DOHH2 (cell line): ENCODE data around the gene VTA1.

ENCODE experiments used
- H3F3A ChIP-seq: fragments of 200-600 bp; sonication (generic), shearing (Covaris generic); 2 replicates; pipeline ENCODE4 v1.6.0; 2016; ENCODE audit warnings: antibody characterized with exemption, mild to moderate bottlenecking; ENCODE audit not compliant: control insufficient read depth, insufficient read depth
- H3K27ac ChIP-seq: fragments of 200-600 bp; sonication (generic); 2 replicates; pipeline ENCODE4 v1.5.1; 2014; ENCODE audit warnings: low read depth, mild to moderate bottlenecking, low read length, moderate library complexity
- H3K27me3 ChIP-seq: fragments of 200-600 bp; sonication (generic); 2 replicates; pipeline ENCODE4 v1.6.1; 2014; ENCODE audit warnings: mild to moderate bottlenecking, low read length, mixed read lengths; ENCODE audit not compliant: control insufficient read depth
- H3K36me3 ChIP-seq: fragments of 200-600 bp; sonication (generic); 2 replicates; pipeline ENCODE4 v1.6.1; 2014; ENCODE audit warnings: mild to moderate bottlenecking, low read length, moderate library complexity, mixed read lengths; ENCODE audit not compliant: control insufficient read depth
- H3K4me1 ChIP-seq: fragments of 200-600 bp; sonication (generic); 2 replicates; pipeline ENCODE4 v1.6.1; 2014; ENCODE audit warnings: mild to moderate bottlenecking, low read length, mixed read lengths; ENCODE audit not compliant: control insufficient read depth
- H3K4me2 ChIP-seq: fragments of 200-600 bp; sonication (generic); 2 replicates; pipeline ENCODE4 v1.6.0; 2014; ENCODE audit warnings: mild to moderate bottlenecking, low read length, moderate library complexity
- H3K4me3 ChIP-seq: fragments of 200-600 bp; sonication (generic); 2 replicates; pipeline ENCODE4 v1.5.1; 2014; ENCODE audit warnings: mild to moderate bottlenecking, low read length, mixed read lengths
- H3K79me2 ChIP-seq: fragments of 200-600 bp; sonication (generic); 2 replicates; pipeline ENCODE4 v1.6.1; 2014; ENCODE audit warnings: mild to moderate bottlenecking, low read length, mixed read lengths; ENCODE audit not compliant: control insufficient read depth
- H3K9me2 ChIP-seq: fragments of 200-600 bp; sonication (generic); replicated peaks from 2 replicates; pipeline ENCODE4 v1.6.1; 2014; ENCODE audit warnings: mild to moderate bottlenecking, low read length, mixed read lengths; ENCODE audit not compliant: control insufficient read depth
- H3K9me3 ChIP-seq: fragments of 200-600 bp; sonication (generic); 2 replicates; pipeline ENCODE4 v1.6.1; 2014; ENCODE audit warnings: antibody characterized with exemption, low read length, mixed read lengths; ENCODE audit not compliant: control insufficient read depth, insufficient read depth
- H4K20me1 ChIP-seq: fragments of 200-600 bp; sonication (generic); 2 replicates; pipeline ENCODE4 v1.6.0; 2014; ENCODE audit warnings: low read depth, mild to moderate bottlenecking, antibody characterized with exemption, low read length, moderate library complexity; ENCODE audit not compliant: control insufficient read depth, insufficient read depth
- CTCF ChIP-seq: fragments of 200-600 bp; sonication (generic); IDR thresholded peaks from one replicate; pipeline ENCODE4 v1.5.1; 2014; ENCODE audit warnings: antibody characterized with exemption, mild to moderate bottlenecking, low read depth, low read length; ENCODE audit not compliant: poor library complexity, severe bottlenecking
- EZH2phosphoT487 ChIP-seq: fragments of 200-600 bp; sonication (generic); IDR thresholded peaks from 2 replicates; pipeline ENCODE4 v1.6.1; 2017; ENCODE audit warnings: borderline replicate concordance, mild to moderate bottlenecking, antibody characterized with exemption, low read length, moderate library complexity, mixed read lengths

Gene VTA1

GRCh38 chr6:142171351-142171750 is 24.3 kb downstream of the VTA1 start:
- Histone ChIP-seq H3K9me2 (no peaks in the 10 kb centered on the region), H3K36me3 (peaks cover 64% of the 10 kb centered on the region), H3K27ac (no peak overlapping the region), H3F3A (no peaks in the 10 kb centered on the region), H4K20me1 (no peaks in the 10 kb centered on the region), H3K4me1 (no peaks in the 10 kb centered on the region), H3K27me3 (no peaks in the 10 kb centered on the region), H3K9me3 (no peaks in the 10 kb centered on the region), H3K79me2 (no peaks in the 10 kb centered on the region; the same call in 1 of the 2 replicates), H3K4me2 (no peak overlapping the region), H3K4me3 (no peak overlapping the region)
- TF ChIP-seq CTCF (no peak), EZH2phosphoT487 (no peak)

- Histone ChIP-seq H3K27me3 (no peaks in the 10 kb centered on the region), H3K4me1 (no peaks in the 10 kb centered on the region), H3F3A (no peaks in the 10 kb centered on the region), H3K27ac (no peak overlapping the region), H3K79me2 (no peaks in the 10 kb centered on the region), H3K9me3 (no peaks in the 10 kb centered on the region), H4K20me1 (no peaks in the 10 kb centered on the region), H3K4me3 (no peak overlapping the region), H3K36me3 (peaks cover 63% of the 10 kb centered on the region), H3K4me2 (no peak overlapping the region), H3K9me2 (no peaks in the 10 kb centered on the region)
- TF ChIP-seq EZH2phosphoT487: no peak
- TF ChIP-seq CTCF: no peak
Observed at GRCh38 chr6:142172758-142173157, 25.7 kb downstream of the VTA1 start.

- H3K36me3 ChIP-seq: peaks cover 61% of the 10 kb centered on the region
- no peaks in the 10 kb centered on the region for H3F3A ChIP-seq
- TF ChIP-seq CTCF (no peak), EZH2phosphoT487 (no peak)
- no peak overlapping the region for H3K4me3 ChIP-seq
- no peak overlapping the region for H3K4me2 ChIP-seq
- no peak overlapping the region for H3K27ac ChIP-seq
- H3K9me2 ChIP-seq: no peaks in the 10 kb centered on the region
- no peaks in the 10 kb centered on the region for H4K20me1 ChIP-seq
- no peaks in the 10 kb centered on the region for H3K27me3 ChIP-seq
- H3K4me1 ChIP-seq: no peaks in the 10 kb centered on the region
- no peaks in the 10 kb centered on the region for H3K9me3 ChIP-seq
- H3K79me2 ChIP-seq: no peaks in the 10 kb centered on the region
Observed at GRCh38 chr6:142173980-142174379, 26.9 kb downstream of the VTA1 start.

GRCh38 chr6:142174703-142175102 is 27.6 kb downstream of the VTA1 start:
- TF ChIP-seq EZH2phosphoT487: no peak
- no peak for TF ChIP-seq CTCF
- Histone ChIP-seq H4K20me1 (no peaks in the 10 kb centered on the region), H3K36me3 (peaks cover 60% of the 10 kb centered on the region), H3K27me3 (no peaks in the 10 kb centered on the region), H3F3A (no peaks in the 10 kb centered on the region), H3K9me3 (no peaks in the 10 kb centered on the region), H3K79me2 (no peaks in the 10 kb centered on the region), H3K9me2 (no peaks in the 10 kb centered on the region), H3K27ac (no peak overlapping the region), H3K4me2 (no peak overlapping the region), H3K4me3 (no peak overlapping the region), H3K4me1 (no peaks in the 10 kb centered on the region)
